C1 segment of cervical spinal cord (tissue), 14 donors: ENCODE data around the gene PTPN22.

Experiments used
- DNase-seq, 14 donors: peaks; one replicate each; lab custom pipeline; 2025; lab: John Stamatoyannopoulos, UW

The PTPN22 gene

DNA sequence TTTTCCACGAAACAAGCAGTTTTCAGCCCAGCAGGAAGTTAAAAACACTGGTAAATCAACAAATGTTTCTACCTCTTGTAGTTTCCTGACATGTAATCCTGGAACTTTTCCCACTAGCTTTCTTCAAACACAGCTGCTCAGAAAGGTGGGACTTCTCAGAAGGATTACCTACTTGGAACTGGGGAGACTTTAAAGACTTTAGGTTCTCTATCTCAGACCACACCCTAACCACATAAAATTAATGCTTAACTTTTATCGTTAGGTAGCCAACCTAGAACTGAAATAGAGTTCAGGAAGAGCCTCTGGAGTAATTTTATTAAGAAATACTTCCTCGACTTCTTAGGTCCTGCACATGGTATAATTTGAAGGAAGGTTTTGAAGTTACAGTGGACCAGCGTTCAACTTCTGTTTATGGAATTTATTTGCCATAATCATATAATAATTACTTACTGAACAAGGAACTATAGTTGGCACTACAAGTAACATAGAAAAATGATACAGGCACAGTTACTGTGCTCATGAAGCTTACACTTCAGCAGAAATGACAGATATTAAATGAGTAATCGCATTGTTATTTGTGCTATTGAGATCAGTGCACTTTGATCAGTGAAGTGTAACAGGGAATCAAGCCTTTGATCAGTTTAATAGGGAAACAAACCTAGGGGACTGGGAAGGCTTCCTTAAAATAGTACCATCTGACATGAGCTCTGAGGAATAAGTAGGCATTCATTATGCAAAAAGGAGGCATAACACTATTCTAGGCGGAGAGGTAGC is 16.1 kb upstream of the PTPN22 start, which contains the start of gene BCL2L15:
BCL2L15 (minus strand) TSS at position 180 of the 774 bp plus-strand sequence. CDS start 206 bp downstream, outside the sequence.
- no peak for DNase-seq

DNA sequence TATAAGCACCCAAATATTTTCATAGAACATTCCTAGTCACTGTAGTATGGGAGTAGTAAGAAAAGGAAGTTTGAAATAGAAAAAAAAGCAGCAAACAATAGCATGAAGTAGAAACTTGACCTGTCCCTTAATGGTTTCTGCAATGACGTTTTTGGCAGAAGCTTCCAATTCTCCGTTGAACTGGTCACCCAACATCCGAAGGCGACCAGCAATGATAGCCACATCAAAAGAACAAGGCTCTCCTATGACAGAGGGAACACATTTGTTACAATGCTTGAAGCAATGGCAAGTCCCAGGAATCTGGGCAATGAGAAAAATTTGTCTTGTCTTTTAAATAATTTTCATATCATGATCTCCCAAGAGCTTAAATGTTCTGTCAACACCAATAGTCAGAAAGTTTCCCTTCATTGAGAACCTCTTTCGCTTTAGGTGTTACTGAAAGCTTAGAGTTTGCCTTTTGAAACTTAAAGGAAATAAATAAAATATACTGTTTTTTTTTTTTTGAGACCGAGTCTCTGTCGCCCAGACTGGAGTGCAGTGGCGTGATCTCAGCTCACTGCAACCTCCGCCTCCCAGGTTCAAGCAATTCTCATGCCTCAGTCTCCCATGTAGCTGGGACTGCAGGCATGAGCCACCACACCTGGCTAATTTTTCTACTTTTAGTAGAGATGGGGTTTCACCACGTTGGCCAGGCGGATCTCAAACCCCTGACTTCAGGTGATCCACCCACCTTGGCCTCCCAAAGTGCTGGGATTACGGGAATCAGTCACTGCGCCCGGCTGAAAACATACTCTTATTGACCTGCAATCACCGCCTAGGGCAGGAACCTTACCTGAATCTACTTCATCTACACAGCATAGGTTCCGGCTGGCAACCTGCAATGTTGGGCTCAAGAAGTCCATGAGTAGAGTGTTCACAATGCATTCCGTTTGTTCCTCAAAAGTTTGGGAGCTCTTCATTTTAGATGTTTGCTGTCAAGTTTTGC is 15.2 kb upstream of the PTPN22 start:
- no peak for DNase-seq

DNA sequence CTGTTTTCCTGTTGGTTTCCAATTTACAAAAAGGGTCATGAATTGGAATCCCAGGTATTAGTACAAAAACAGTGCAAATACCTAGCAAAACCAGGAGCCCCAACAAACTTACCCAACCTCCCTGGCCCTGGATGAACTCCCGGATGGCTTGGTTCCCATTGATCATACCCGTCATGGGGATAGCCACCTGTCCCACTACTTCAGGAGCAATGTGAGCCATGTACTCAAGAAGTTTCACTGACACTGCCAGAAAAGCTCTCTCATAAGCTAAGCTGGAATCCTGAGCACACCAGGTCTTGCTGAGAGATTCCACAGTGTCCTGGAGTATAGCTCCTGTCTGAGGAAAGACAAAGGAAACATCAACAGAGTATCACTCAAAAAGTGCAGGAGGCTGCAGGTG is 10.1 kb upstream of the PTPN22 start:
- DNase-seq: peak in 1 of 14 donors; percentile 85

- DNase-seq: no peak
These were observed 8.2 kb upstream of the PTPN22 start for GRCh38 chr1:113879739-113880038.

- DNase-seq: no peak
These were observed 4.7 kb upstream of the PTPN22 start for GRCh38 chr1:113876176-113876575.

DNA sequence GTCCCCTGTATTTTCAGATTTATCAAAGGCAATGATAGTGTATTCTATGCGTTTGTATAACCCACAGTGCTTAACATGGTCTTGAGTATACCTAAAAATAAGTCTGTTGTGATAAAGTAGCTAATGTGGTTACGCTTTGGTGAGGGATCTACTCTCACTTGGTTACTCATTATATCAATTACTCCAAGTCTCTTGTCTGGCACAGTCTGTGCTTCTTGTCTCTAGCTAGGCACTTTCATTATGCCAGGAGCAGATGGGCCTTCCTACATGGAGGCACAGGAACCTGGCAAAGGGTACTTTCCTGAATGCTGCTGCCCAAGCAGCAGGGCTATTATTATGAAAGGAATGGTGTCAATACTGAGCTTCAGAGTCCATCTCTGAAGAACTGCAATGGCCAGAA is 4.2 kb upstream of the PTPN22 start:
- peak in 1 of 14 donors; percentile 93 for DNase-seq

- DNase-seq: peak in 1 of 14 donors; percentile 6
These were observed 2.7 kb upstream of the PTPN22 start for GRCh38 chr1:113874012-113874879.

- DNase-seq: no peak
These were observed 865 bp upstream of the PTPN22 start for GRCh38 chr1:113872219-113872935.

DNA sequence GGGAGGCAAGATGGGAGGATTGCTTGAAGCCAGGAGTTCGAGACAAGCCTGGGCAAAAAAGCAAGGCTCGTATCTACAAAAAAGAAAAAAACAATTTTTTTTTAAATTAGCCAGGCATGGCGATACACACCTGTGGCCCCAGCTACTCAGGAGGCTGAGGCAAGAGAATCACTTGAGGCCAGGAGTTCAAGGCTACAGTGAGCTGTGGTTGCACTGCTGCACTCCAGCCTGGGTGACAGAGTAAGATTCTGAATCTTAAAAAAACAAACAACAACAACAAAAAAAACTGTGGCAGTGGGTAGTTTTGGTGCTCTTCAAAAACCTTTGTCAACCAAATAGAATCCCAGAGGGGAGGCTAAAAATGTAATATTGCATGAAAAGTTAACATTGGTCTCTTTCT is 734 bp downstream of the PTPN22 start:
- no peak for DNase-seq

DNA sequence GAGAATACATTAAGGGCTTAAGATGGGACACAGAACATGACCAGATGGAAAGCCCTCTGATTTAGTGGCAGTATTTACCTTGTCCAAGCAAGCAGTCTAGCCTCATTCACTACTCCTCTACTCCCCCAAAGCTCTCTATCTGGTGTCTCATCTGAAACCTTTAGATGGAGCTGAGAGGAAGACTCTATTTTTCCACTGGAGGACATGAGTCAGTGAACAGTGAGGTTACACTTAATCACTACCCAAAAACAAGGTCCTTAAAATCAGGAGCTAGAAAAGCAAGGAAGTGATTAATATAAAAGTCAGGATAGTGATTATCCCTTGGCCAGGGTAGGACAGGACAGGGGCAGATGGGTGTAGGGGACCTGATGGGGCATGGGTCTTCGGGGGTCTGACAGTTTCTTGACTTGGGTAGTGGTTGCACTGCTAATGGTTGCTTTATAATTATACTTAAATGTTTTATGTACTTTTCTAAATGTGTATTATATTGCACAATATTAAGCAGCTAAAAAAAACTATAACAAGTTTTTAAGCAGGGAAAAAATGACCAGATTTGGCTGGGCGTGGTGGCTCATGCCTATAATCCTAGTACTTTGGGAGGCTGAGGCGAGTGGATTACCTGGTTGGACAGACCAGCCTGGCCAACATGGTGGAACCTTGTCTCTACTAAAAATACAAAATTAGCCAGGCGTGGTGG is 3.0 kb downstream of the PTPN22 start:
- no peak for DNase-seq

- DNase-seq: no peak
These were observed 9.9 kb downstream of the PTPN22 start for GRCh38 chr1:113861641-113862040.

DNA sequence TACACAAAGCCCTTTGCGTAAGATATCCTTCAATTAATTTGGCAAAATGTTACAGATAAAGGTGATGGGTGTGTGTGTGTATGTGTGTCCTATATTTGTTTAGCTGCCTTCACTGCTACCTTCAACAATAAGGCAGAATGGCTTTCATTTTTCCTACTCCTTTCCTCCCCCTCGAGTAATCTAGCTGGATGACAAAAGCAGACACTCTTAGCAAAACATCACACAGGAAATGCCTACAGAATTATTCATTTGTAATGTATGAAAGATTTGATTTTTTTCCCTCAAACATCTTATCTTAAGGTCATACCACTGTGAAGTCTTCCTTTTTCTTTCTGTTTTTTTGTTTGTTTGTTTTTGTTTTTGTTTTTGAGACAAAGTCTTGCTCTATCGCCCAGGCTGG is 10.6 kb downstream of the PTPN22 start:
- DNase-seq: no peak

GRCh38 chr1:113859478-113860175 is 11.9 kb downstream of the PTPN22 start:
- DNase-seq: no peak

DNA sequence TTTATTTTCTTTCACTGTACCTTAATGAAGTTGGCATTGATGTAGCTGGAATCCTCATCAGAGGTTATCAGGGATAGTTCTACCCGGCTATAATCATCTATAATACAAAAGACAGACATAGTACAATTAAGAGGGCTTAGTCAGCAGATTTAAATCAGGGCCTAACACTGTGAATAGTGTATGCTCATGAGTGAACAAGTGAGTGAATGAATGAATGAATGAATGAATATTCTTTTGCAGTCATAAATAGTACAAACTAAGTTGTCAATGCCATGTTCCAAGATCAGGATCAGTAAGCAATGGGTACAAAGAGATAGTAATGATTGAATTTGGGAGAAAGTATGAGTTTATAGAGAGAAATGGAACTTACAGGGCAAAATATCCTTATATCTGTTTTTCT is 12.5 kb downstream of the PTPN22 start:
- DNase-seq: no peak

DNA sequence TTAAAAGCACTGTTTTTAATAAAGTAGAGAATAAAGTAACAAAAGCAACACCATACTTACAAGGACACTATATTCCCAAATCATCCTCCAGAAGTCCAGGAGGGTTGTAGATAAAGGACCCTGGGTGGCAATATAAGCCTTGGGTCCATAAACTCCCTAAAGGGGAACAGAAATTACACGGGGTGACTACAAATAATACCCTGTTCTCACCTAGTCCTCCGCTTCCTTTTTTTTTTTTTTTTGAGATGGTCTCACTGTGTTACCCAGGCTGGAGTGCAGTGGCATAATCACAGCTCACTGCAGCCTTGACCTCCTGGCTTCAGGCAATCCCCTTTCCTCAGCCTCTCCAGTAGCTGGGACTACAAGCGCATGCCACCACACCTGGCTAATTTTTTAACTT is 13.1 kb downstream of the PTPN22 start:
- no peak for DNase-seq

- DNase-seq: no peak
These were observed 13.7 kb downstream of the PTPN22 start for GRCh38 chr1:113857776-113858175.

DNA sequence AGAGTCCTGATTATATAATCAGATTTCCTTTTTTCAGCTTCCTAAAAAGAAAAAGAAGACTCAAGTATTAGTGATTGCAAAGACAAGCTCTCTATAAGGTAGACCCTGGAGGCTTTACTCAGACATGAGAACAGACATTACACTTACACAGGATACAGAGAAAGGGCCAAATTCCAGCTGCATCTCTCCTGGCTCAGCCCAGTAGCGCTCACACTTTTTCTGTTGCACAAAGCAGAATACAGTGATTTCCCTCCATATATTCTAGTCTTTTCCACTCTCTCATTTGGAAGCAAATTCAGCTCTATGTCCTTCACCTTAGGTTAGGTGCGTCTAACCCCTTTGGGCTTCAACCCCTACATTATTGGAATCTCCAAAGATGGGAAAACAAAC is 15.1 kb downstream of the PTPN22 start:
- DNase-seq: no peak

GRCh38 chr1:113855630-113856400 is 15.7 kb downstream of the PTPN22 start:
- DNase-seq: no peak

GRCh38 chr1:113854234-113854633 is 17.3 kb downstream of the PTPN22 start:
- DNase-seq: no peak
